GM21390 (cell line): ENCODE data around the gene CABP2.
"Not testable (repeated sequence)": the region's sequence is repeated elsewhere in the genome, so short reads cannot be mapped to it uniquely, and the experiment has no call there.

Experiments
- ATAC-seq: cut with Tn5 transposase; IDR thresholded peaks from one replicate; pipeline ENCODE4 v1.9.1; 2021; ENCODE audit not compliant: unreplicated experiment

Gene CABP2

GRCh38 chr11:67482275-67482826, 40.9 kb downstream of the CABP2 start:
- ATAC-seq: no peak

- not testable (repeated sequence) for ATAC-seq
Measured at GRCh38 chr11:67477344-67478050, 45.7 kb downstream of the CABP2 start.

GRCh38 chr11:67476692-67477091, 46.6 kb downstream of the CABP2 start:
- not testable (repeated sequence) for ATAC-seq

GRCh38 chr11:67472882-67473281, 50.4 kb downstream of the CABP2 start:
- ATAC-seq: no peak

GRCh38 chr11:67470337-67471002, 52.8 kb downstream of the CABP2 start:
- no peak for ATAC-seq

GRCh38 chr11:67469508-67469811, 53.8 kb downstream of the CABP2 start:
- no peak for ATAC-seq
